ENCODE results near the gene SCN5A.

DNA sequence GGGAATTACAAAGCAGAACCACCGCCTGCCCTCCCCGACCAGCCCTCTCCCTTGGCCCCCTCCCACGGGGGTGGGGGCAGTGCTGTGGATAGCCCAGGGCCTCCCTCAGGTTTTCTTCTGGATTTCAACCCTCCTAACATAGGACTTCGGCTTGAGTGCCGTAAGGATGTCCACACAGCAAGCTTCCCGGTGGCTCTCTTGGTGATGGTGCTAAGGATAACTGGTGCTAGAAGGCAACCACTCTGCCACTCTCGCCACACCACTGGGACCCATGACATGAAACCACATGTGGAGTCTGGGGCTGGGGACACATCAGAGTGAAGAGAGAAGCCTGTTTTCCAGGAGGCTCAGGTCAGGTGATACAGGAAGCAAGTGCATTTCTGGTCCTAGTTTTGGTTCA, 35.4 kb downstream of the SCN5A start:
- TF ChIP-seq RAD21 (IDR thresholded peaks at IDR 0.05; ENCODE audit: low read depth) (no peak), TCF12 (IDR thresholded peaks at IDR 0.05; ENCODE audit: low read depth) (no peak), NFIC (IDR thresholded peaks at IDR 0.05) (no peak), CEBPB (IDR thresholded peaks at IDR 0.05) (no peak), EP300 (IDR thresholded peaks at IDR 0.05; ENCODE audit: borderline replicate concordance) (no peak), ZBTB7A (IDR thresholded peaks at IDR 0.05; ENCODE audit: low read depth) (no peak)
- TF ChIP-seq, protein P1, sequence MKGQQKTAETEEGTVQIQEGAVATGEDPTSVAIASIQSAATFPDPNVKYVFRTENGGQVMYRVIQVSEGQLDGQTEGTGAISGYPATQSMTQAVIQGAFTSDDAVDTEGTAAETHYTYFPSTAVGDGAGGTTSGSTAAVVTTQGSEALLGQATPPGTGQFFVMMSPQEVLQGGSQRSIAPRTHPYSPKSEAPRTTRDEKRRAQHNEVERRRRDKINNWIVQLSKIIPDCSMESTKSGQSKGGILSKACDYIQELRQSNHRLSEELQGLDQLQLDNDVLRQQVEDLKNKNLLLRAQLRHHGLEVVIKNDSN (IDR thresholded peaks at IDR 0.05) = no peak
- TF ChIP-seq, protein P2, sequence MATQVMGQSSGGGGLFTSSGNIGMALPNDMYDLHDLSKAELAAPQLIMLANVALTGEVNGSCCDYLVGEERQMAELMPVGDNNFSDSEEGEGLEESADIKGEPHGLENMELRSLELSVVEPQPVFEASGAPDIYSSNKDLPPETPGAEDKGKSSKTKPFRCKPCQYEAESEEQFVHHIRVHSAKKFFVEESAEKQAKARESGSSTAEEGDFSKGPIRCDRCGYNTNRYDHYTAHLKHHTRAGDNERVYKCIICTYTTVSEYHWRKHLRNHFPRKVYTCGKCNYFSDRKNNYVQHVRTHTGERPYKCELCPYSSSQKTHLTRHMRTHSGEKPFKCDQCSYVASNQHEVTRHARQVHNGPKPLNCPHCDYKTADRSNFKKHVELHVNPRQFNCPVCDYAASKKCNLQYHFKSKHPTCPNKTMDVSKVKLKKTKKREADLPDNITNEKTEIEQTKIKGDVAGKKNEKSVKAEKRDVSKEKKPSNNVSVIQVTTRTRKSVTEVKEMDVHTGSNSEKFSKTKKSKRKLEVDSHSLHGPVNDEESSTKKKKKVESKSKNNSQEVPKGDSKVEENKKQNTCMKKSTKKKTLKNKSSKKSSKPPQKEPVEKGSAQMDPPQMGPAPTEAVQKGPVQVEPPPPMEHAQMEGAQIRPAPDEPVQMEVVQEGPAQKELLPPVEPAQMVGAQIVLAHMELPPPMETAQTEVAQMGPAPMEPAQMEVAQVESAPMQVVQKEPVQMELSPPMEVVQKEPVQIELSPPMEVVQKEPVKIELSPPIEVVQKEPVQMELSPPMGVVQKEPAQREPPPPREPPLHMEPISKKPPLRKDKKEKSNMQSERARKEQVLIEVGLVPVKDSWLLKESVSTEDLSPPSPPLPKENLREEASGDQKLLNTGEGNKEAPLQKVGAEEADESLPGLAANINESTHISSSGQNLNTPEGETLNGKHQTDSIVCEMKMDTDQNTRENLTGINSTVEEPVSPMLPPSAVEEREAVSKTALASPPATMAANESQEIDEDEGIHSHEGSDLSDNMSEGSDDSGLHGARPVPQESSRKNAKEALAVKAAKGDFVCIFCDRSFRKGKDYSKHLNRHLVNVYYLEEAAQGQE (IDR thresholded peaks at IDR 0.05; ENCODE audit: low read depth) = no peak

Data from Ishikawa (cell line).